NCI-H2171 (cell line): ENCODE measurements around the gene GIPC2.

Experiments
- DNase-seq: peaks from one replicate; lab custom pipeline; 2025; lab: John Stamatoyannopoulos, UW

GIPC2 gene

GRCh38 chr1:78145105-78145580 lies 99.4 kb downstream of the GIPC2 start:
- no peak for DNase-seq

GRCh38 chr1:78146205-78146771 lies 100.5 kb downstream of the GIPC2 start:
- DNase-seq = no peak

GRCh38 chr1:78147031-78147430 lies 101.3 kb downstream of the GIPC2 start:
- DNase-seq = no peak

- DNase-seq = no peak
Observed at GRCh38 chr1:78153092-78153736, 107.4 kb downstream of the GIPC2 start.

- DNase-seq = no peak
Observed at GRCh38 chr1:78155121-78155520, 109.4 kb downstream of the GIPC2 start.

- DNase-seq = no peak
Observed at GRCh38 chr1:78156805-78157521, 111.2 kb downstream of the GIPC2 start.

- DNase-seq = no peak
Observed at GRCh38 chr1:78165816-78166215, 120.0 kb downstream of the GIPC2 start.

GRCh38 chr1:78168306-78168705 lies 122.5 kb downstream of the GIPC2 start:
- DNase-seq = no peak

- DNase-seq = no peak
Observed at GRCh38 chr1:78170859-78171258, 125.1 kb downstream of the GIPC2 start.

GRCh38 chr1:78171736-78172590 lies 126.2 kb downstream of the GIPC2 start:
- no peak for DNase-seq

GRCh38 chr1:78176448-78176847 lies 130.7 kb downstream of the GIPC2 start:
- peak; percentile 61 for DNase-seq

- no peak for DNase-seq
Observed at GRCh38 chr1:78177708-78178270, 132.0 kb downstream of the GIPC2 start.

- no peak for DNase-seq
Observed at GRCh38 chr1:78178816-78179215, 133.1 kb downstream of the GIPC2 start.

GRCh38 chr1:78184460-78185072 lies 138.8 kb downstream of the GIPC2 start:
- DNase-seq = no peak
